Measurements from ENCODE around the gene SRSF11.
"Not testable (repeated sequence)": the region's sequence is repeated elsewhere in the genome, so short reads cannot be mapped to it uniquely, and the experiment has no call there.

The SRSF11 gene, protein sequence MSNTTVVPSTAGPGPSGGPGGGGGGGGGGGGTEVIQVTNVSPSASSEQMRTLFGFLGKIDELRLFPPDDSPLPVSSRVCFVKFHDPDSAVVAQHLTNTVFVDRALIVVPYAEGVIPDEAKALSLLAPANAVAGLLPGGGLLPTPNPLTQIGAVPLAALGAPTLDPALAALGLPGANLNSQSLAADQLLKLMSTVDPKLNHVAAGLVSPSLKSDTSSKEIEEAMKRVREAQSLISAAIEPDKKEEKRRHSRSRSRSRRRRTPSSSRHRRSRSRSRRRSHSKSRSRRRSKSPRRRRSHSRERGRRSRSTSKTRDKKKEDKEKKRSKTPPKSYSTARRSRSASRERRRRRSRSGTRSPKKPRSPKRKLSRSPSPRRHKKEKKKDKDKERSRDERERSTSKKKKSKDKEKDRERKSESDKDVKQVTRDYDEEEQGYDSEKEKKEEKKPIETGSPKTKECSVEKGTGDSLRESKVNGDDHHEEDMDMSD

DNA sequence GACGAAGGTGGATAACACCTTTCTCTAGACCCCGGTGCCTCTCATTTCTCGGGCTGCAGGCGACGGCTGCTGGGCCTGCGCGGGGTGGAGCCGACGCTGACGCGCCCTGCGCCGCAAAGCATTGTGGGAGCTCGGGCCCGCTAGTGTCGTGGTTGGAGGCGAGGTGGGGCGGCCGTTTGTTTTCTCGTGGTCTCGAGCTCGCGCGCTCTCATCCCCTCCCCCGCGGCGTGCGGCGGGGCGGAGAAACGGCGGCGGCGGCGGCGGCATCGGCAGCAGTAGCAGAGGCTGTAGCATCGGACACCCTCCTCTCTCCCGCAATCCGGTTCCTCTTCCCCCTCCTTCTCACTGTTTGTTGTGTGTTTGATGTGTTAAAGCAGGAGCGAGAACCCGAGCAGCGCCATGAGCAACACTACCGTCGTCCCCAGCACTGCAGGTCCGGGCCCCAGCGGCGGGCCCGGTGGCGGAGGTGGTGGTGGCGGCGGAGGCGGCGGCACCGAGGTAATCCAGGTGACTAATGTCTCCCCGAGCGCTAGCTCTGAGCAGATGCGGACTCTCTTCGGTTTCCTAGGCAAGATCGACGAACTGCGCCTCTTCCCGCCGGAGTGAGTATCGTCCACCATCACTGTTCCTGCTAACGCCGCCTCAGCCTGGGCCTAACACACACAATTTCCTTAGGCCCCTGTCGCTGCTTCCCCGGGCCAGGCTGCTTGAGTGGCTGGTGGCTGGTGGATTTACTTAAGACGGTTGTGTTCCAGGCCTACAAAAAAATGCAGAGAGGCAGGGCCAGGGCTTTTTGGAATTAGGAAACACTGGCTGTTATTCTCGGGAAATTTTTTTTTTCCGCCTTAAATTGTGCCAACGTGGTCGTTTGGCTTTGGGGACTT is at the start of gene SRSF11:
Gene SRSF11, plus strand, starts transcription at position 143 of the 884 bp plus-strand sequence. Its CDS starts 257 bp downstream, at position 400.
- peak; percentile 94 for DNase-seq

DNA sequence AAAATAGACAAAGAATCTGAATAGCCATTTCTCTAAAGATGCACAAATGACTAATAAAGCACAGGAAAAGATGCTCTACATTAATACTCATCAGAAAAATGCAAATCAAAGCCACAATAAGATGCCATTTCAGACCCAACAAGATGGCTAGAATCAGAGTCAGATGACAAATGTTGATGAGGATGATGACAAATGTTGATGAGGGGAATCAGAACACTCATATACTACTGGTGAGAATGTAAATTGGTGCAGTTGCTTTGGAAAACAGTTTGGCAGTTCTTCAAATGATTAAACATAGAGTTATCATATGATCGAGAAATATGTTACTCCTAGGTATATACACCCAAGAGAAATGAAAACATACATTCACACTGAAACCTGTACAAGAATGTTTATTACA is 49.7 kb upstream of the SRSF11 start:
- DNase-seq: no peak

DNA sequence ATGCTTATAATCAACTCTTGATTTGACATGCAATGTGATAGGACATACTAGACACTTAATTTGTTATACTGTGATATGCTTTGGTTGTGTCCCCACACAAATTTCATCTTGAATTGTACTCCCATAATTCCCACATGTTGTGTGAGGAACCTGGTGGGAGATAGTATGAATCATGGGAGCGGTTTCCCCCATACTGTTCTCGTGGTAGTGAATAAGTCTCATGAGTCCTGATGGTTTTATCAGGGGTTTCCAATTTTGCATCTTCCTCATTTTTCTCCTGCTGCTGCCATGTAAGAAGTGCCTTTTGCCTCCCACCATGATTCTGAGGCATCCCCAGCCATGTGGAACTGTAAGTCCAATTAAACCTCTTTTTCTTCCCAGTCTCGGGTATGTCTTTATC is 36.0 kb upstream of the SRSF11 start:
- DNase-seq: not testable (repeated sequence)

GRCh38 chr1:70188522-70188921 is 32.7 kb upstream of the SRSF11 start:
- DNase-seq: no peak

- no peak for DNase-seq
Observed at GRCh38 chr1:70190180-70190579, 31.0 kb upstream of the SRSF11 start.

- DNase-seq: not testable (repeated sequence)
Observed at GRCh38 chr1:70192446-70192845, 28.7 kb upstream of the SRSF11 start.

- no peak for DNase-seq
Observed at GRCh38 chr1:70194601-70195000, 26.6 kb upstream of the SRSF11 start.

DNA sequence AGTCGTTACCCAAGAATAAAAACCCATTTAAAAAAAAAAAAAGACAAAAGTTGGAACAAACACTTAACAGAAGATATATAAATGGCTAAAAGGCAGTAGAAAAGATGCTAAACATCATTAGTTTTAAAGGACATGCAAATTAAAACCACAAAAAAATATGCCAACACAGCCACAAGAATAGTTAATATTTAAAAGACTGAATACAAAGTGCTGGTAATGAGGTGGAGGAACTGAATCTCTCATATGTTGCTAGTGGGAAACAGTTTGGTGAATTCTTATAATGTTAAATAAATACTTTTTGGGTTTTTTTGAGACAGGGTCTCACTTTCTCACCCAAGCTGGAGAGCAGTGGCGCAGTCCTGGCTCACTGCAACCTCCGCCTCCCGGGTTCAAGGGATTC is 25.8 kb upstream of the SRSF11 start:
- DNase-seq: no peak

DNA sequence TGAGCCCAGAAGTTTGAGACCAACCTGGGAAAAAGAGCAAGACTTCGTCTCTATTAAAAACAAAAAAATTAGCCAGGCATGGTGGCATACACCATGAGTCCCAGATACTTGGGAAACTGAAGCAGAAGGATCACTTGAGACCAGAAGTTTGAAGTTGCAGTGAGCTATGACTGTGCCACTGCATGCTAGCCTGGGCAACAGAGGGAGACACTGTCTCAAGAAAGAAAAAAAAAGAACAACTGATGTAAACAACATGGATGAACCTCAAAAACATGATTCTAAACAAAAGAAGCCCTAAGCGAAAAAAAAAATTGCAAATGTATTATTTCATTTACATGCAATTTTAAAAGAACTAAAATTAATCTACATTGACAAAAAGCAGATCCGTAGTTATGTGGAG is 24.8 kb upstream of the SRSF11 start:
- DNase-seq: no peak

GRCh38 chr1:70200065-70200464 is 21.1 kb upstream of the SRSF11 start:
- DNase-seq: no peak

- no peak for DNase-seq
Observed at GRCh38 chr1:70202173-70202758, 18.9 kb upstream of the SRSF11 start.

DNA sequence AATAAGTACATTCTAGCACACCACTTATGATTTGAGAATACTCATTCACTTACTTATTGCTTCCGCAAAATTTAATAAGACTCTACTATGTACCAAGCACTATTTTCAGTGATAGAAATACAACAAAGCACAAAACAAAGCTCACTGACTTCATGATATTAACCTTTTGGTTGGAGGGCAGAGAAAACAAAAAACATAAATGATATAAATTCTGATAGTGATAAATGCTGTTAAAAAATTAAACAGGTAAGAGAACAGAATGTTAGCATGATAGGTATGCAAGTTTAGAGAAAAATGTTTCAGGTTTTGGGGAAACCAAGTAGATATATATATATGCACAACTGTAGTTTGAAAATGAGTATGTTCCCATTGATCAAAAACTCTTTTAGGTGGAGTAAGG is 17.0 kb upstream of the SRSF11 start:
- DNase-seq: no peak

- DNase-seq: no peak
Observed at GRCh38 chr1:70204600-70204999, 16.6 kb upstream of the SRSF11 start.

- DNase-seq: no peak
Observed at GRCh38 chr1:70205071-70205433, 16.1 kb upstream of the SRSF11 start.

DNA sequence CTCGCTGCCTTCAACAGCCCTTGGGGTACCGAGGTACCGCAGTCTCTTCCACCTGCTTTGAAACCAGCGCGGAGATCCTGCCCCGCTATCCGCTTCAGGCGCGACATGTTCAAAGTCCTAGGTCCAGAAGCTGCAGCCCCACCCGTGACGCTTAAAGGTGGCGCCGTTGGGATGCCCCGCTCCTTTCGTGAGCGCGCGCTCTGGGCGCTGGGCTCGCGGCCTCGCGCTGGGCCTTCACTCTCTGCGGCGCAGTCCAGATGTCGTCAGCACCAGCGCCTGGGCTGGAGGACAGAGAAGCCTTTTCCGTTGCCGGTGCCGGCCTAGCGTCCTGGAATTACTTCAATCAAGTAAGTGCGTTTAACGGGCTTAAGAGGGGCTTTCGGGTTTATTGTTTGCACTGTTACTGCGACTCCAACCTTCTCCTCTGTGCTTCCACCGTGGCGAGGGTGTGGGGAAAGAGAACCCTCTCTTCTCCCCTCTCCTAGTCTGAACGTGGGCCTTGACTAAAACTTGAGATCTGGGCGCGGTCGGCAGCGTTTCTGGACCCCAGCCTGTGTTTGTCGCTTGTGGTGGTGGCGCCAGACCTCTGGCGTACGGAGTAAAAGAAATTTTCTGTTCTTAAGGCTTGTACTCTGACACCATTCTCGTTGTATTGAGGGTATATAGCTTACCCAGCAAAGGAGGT is 15.6 kb upstream of the SRSF11 start, which contains the start of gene LRRC40:
Gene LRRC40, minus strand, starts transcription at position 146 of the 685 bp plus-strand sequence. Its CDS starts 39 bp downstream, at position 107.
- peak; percentile 86 for DNase-seq

DNA sequence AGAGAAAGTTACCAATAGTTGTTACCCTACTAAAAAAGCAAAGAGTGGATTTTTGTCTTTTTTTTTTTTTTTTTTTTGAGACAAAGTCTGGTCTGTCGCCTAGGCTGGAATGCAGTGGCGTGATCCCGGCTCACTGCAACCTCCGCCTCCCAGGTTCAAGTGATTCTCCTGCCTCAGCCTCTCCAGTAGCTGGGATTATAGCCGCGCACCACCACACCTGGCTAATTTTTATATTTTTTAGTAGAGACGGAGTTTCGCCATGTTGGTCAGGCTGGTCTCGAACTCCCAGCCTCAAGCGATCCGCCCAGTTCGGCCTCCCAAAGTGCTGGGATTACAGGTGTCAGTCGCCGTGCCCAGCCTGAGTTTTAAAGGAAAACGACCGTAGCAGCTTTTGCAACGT is 14.3 kb upstream of the SRSF11 start:
- not testable (repeated sequence) for DNase-seq

DNA sequence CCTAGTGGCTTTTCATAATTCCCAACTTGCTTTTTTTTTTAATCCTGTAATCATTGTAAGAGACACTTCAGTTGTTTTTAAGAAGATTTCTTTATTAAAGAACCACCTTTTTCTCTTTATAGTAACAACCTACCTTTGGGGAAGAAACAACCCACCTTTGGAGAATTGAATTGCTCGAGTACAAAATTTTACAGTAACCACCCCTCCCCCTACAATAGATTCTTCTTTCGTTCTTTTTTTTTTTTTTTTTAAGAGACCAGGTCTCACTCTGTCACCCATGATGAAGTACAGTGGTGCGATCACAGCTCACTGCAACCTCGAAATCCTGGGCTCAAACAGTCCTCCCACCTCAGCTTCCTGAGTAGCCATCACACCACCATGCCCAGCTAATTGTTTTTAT is 13.7 kb upstream of the SRSF11 start:
- DNase-seq: no peak

DNA sequence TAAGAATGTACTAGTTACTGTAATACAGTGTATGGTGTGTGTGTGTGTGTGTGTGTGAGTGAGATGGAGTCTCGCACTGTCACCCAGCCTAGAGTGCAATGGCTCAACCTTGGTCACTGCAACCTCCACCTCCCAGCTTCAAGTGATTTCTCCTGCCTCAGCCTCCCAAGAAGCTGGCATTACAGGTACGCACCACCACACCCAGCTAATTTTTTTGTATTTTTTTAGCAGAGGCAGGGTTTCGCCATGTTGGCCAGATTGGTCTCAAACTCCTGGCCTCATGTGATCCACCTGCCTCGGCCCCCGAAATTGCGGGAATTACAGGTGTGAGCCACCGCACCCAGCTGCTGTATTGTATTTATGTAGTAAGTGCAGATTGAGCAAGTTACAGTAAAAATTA is 12.9 kb upstream of the SRSF11 start:
- no peak for DNase-seq

- DNase-seq: no peak
Observed at GRCh38 chr1:70210820-70211219, 10.4 kb upstream of the SRSF11 start.

DNA sequence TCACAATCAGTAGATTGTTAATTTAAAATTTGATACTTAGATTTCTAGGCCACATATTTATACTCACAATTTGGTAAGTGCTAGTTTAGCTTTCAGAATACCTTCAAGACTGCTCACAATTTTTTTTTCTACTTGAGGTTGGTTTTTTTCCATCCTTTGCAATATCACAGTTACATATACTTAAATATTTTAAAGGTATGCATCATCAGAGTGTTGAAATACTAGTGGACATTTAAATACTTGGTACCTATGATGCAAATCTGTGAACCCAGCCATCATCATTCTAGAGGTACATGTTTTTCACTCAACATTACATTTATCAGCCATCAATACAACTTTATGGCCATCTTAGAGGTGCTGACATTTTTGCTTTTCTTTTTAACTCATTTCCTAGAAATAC is 9.6 kb upstream of the SRSF11 start:
- no peak for DNase-seq

DNA sequence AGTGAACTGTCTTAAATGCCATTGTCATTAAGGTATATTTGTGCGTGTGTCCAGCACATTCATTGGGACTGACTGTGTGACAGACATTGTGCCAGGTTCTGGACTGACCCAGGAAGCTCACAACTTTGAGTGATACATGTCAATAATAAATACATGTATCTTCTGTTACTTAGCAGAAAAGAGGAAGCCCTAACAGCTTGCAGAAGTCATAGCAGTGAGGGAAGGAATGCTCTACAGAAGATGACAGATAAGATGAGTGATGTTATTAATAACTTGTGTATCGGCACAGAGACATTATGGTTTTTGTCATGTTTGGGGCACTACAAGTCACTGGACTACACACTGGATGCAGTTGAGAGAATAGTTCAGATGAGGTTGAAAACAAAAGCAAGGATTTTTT is 1.2 kb upstream of the SRSF11 start:
- no peak for DNase-seq

GRCh38 chr1:70220517-70221237 is 503 bp upstream of the SRSF11 start:
- DNase-seq: no peak

Data from NCI-H1436 (cell line).